DMS53 treated with DMSO at 0.1 percent for 48 hours (cell line): ENCODE measurements around the gene GRIN2D.

Source experiments
- DNase-seq: peaks from one replicate; lab custom pipeline; 2025; ENCODE audit not compliant: unreplicated experiment; lab: John Stamatoyannopoulos, UW

GRIN2D gene

GRCh38 chr19:48397263-48398101 is 4.0 kb downstream of the GRIN2D start:
- DNase-seq, result no peak

- DNase-seq, result peak; percentile 13
These were observed 4.6 kb downstream of the GRIN2D start for GRCh38 chr19:48398102-48398374.

GRCh38 chr19:48398375-48399235 is 5.1 kb downstream of the GRIN2D start:
- peak; percentile 68 for DNase-seq

- DNase-seq, result peak; percentile 93
These were observed 6.7 kb downstream of the GRIN2D start for GRCh38 chr19:48400018-48400742.

- no peak for DNase-seq
These were observed 7.8 kb downstream of the GRIN2D start for GRCh38 chr19:48401287-48401686.

- peak; percentile 79 for DNase-seq
These were observed 10.1 kb downstream of the GRIN2D start for GRCh38 chr19:48403606-48404005.

GRCh38 chr19:48405010-48405659 is 11.7 kb downstream of the GRIN2D start:
- DNase-seq, result no peak

- no peak for DNase-seq
These were observed 12.4 kb downstream of the GRIN2D start for GRCh38 chr19:48405850-48406249.

GRCh38 chr19:48413879-48414587 is 20.6 kb downstream of the GRIN2D start:
- peak; percentile 18 for DNase-seq

GRCh38 chr19:48415395-48415794 is 21.9 kb downstream of the GRIN2D start:
- no peak for DNase-seq

GRCh38 chr19:48415806-48416221 is 22.3 kb downstream of the GRIN2D start:
- no peak for DNase-seq

GRCh38 chr19:48417421-48417820 is 24.0 kb downstream of the GRIN2D start:
- DNase-seq, result no peak

- DNase-seq, result no peak
These were observed 25.0 kb downstream of the GRIN2D start for GRCh38 chr19:48418317-48419064.

- DNase-seq, result no peak
These were observed 25.9 kb downstream of the GRIN2D start for GRCh38 chr19:48419158-48419920.

GRCh38 chr19:48421548-48421947 is 28.1 kb downstream of the GRIN2D start:
- DNase-seq, result no peak

GRCh38 chr19:48424694-48425219 is 31.3 kb downstream of the GRIN2D start:
- DNase-seq, result no peak

GRCh38 chr19:48428670-48429069 is 35.2 kb downstream of the GRIN2D start:
- no peak for DNase-seq

GRCh38 chr19:48433337-48433736 is 39.9 kb downstream of the GRIN2D start:
- DNase-seq, result no peak

- no peak for DNase-seq
These were observed 43.1 kb downstream of the GRIN2D start for GRCh38 chr19:48436586-48436985.
